Cardiac atrium fibroblast (primary cell): ENCODE data around the gene LPCAT1. TPM values are rescaled to one million over a fixed set of nuclear protein-coding genes. Genes with fewer than 3 reads are reported as not detected.

Experiments
- total RNA-seq: library from RNA; depleted of rRNA; stranded (reverse); fragments of >200 nt; gene quantifications from 2 replicates; pipeline ENCODE4 v1.2.3, GENCODE V29; 2015

Gene LPCAT1
- total RNA-seq, result 92.8 and 114 TPM in 2 replicates

GRCh38 chr5:1523793-1524480 is at the start of gene LPCAT1:
LPCAT1 (minus strand) TSS chr5:1523960; CDS start chr5:1523844, 116 bp downstream.

GRCh38 chr5:1445313-1445688 is 78.5 kb downstream of the LPCAT1 start, which contains the start of gene SLC6A3:
SLC6A3 (minus strand) TSS chr5:1445440; CDS start chr5:1443197, 2,243 bp downstream.

Other genes starting within 250 kb of the LPCAT1 start
- not detected in 2 replicates for gene TERT, start 228.9 kb downstream of the LPCAT1 start, total RNA-seq
- 90.1 and 181 TPM in 2 replicates for gene CLPTM1L, start 178.9 kb downstream of the LPCAT1 start, total RNA-seq
- gene SLC6A3, start 78.5 kb downstream of the LPCAT1 start, total RNA-seq, result not detected in 2 replicates